A673 (cell line): ENCODE data around the gene SDK1. TPM values are rescaled to one million over a fixed set of nuclear protein-coding genes. Genes with fewer than 3 reads are reported as not detected.

Source experiments
- BruUV-seq: library from RNA; stranded (reverse); fragments of 400-500 nt; replicated peaks from 2 replicates; lab custom pipeline; 2021; lab: Mats Ljungman, UMichigan
- CTCF ChIA-PET: fragments of 300-600 bp; sonication (Branson Sonifier 250); formaldehyde crosslinking; loops from one replicate; lab custom pipeline; 2022; ENCODE audit warnings: antibody characterized with exemption; lab: Charles Lee
- POLR2A ChIA-PET: fragments of 300-600 bp; sonication (Branson Sonifier 250); formaldehyde crosslinking; loops from one replicate; lab custom pipeline; 2022; ENCODE audit warnings: antibody characterized with exemption; ENCODE audit not compliant: low non-redundant PET; lab: Charles Lee
- DNase-seq: peaks from one replicate; pipeline ENCODE4 v3.0.0-alpha.2; 2015; ENCODE audit warnings: low spot score
- H3K27ac ChIP-seq: fragments of 200-600 bp; sonication (generic); 2 replicates; pipeline ENCODE4 v1.5.1; 2016; ENCODE audit warnings: mixed run types, low read depth, mild to moderate bottlenecking, mixed read lengths, antibody characterized with exemption, low read length; ENCODE audit not compliant: poor library complexity, severe bottlenecking
- H3K27me3 ChIP-seq: fragments of 200-600 bp; sonication (generic); replicated peaks from 2 replicates; pipeline ENCODE4 v1.6.1; 2017; ENCODE audit warnings: mixed run types, low read depth, mild to moderate bottlenecking, mixed read lengths, antibody characterized with exemption, low read length; ENCODE audit not compliant: insufficient read depth, poor library complexity
- H3K36me3 ChIP-seq: fragments of 200-600 bp; sonication (generic); 2 replicates; pipeline ENCODE4 v1.6.1; 2016; ENCODE audit warnings: mixed run types, mild to moderate bottlenecking, mixed read lengths, antibody characterized with exemption, low read length; ENCODE audit not compliant: insufficient read depth, poor library complexity, severe bottlenecking
- H3K4me1 ChIP-seq: fragments of 200-600 bp; sonication (generic); 2 replicates; pipeline ENCODE4 v1.6.1; 2017; ENCODE audit warnings: mixed run types, mild to moderate bottlenecking, mixed read lengths, antibody characterized with exemption, low read length; ENCODE audit not compliant: insufficient read depth, poor library complexity, severe bottlenecking
- H3K4me3 ChIP-seq: fragments of 200-600 bp; sonication (generic); 2 replicates; pipeline ENCODE4 v1.5.1; 2016; ENCODE audit warnings: low read depth, mixed run types, mild to moderate bottlenecking, mixed read lengths, low read length; ENCODE audit not compliant: poor library complexity, severe bottlenecking
- H3K9me3 ChIP-seq: fragments of 200-600 bp; sonication (generic); 2 replicates; pipeline ENCODE4 v1.6.1; 2016; ENCODE audit warnings: mixed run types, low read depth, mild to moderate bottlenecking, mixed read lengths, antibody characterized with exemption, low read length; ENCODE audit not compliant: poor library complexity, severe bottlenecking
- CTCF ChIP-seq: fragments of 300-800, 200-600 bp; sonication (generic); conservative IDR thresholded peaks from 2 replicates; pipeline ENCODE4 v1.5.1; 2017; ENCODE audit warnings: low read depth, mild to moderate bottlenecking, antibody characterized with exemption, low read length, moderate library complexity, mixed read lengths
- EZH2 ChIP-seq: fragments of 200-600 bp; sonication (generic); IDR thresholded peaks from 2 replicates; pipeline ENCODE4 v1.6.1; 2017; ENCODE audit warnings: borderline replicate concordance, low read depth, mild to moderate bottlenecking, mixed read lengths, antibody characterized with exemption, low read length; ENCODE audit not compliant: poor library complexity, severe bottlenecking
- intact Hi-C: fragments of 100-400 bp; cut with micrococcal nuclease; formaldehyde crosslinking; loops from one replicate; pipeline ENCODE4 v1.10.0; 2022; ENCODE audit not compliant: unreplicated experiment
- total RNA-seq: library from RNA; stranded (reverse); gene quantifications from 2 replicates; pipeline ENCODE4 v1.2.3, GENCODE V29; 2021

The SDK1 gene
- total RNA-seq, 1 experiment from 2014 or later, result 14.7 TPM

GRCh38 chr7:4248295-4248694, 947.2 kb downstream of the SDK1 start:
- DNase-seq, result no peak
- ChIA-PET POLR2A (no interaction called here), CTCF (no interaction called here)
- no TSS peak for BruUV-seq
- H3K4me1 ChIP-seq, result no peaks in the 10 kb centered on the region
- intact Hi-C loops, result no loop called here
- no peak overlapping the region for H3K27ac ChIP-seq
- no peaks in the 10 kb centered on the region for H3K9me3 ChIP-seq
- no peak overlapping the region for H3K4me3 ChIP-seq
- H3K36me3 ChIP-seq, result no peaks in the 10 kb centered on the region
- no peaks in the 10 kb centered on the region for H3K27me3 ChIP-seq
- no peak for TF ChIP-seq EZH2
- no peak for TF ChIP-seq CTCF

GRCh38 chr7:4249241-4249640, 948.2 kb downstream of the SDK1 start:
- CTCF ChIA-PET, result no interaction called here
- Histone ChIP-seq H3K9me3 (no peaks in the 10 kb centered on the region), H3K36me3 (no peaks in the 10 kb centered on the region), H3K4me1 (no peaks in the 10 kb centered on the region), H3K4me3 (no peak overlapping the region), H3K27ac (no peak overlapping the region), H3K27me3 (no peaks in the 10 kb centered on the region)
- intact Hi-C loops, result no loop called here
- no TSS peak for BruUV-seq
- TF ChIP-seq EZH2, result no peak
- TF ChIP-seq CTCF, result no peak
- POLR2A ChIA-PET, result no interaction called here
- DNase-seq, result no peak

GRCh38 chr7:4255336-4255735, 954.3 kb downstream of the SDK1 start:
- intact Hi-C loops, result no loop called here
- Histone ChIP-seq H3K4me1 (no peaks in the 10 kb centered on the region), H3K27ac (no peak overlapping the region), H3K4me3 (no peak overlapping the region), H3K9me3 (no peaks in the 10 kb centered on the region), H3K36me3 (no peaks in the 10 kb centered on the region), H3K27me3 (no peaks in the 10 kb centered on the region)
- BruUV-seq, result no TSS peak
- no peak for DNase-seq
- CTCF ChIA-PET, result no interaction called here
- TF ChIP-seq EZH2 (no peak), CTCF (no peak)
- POLR2A ChIA-PET, result no interaction called here
